Measurements from ENCODE around the gene HMGCS1.

GRCh38 chr5:43313035-43313853 is at the start of gene HMGCS1:
- no peak for TF ChIP-seq CTCF (IDR thresholded peaks at IDR 0.05)
- TF ChIP-seq ZFX (IDR thresholded peaks at IDR 0.05; ENCODE audit: borderline replicate concordance) = no peak

Data from 22Rv1 (cell line).